ENCODE measurements around the gene SESN3. TPM values are rescaled to one million over a fixed set of nuclear protein-coding genes. Genes with fewer than 3 reads are reported as not detected.

SESN3 gene
- total and polyA plus RNA-seq, 4 donors = 4.0 to 73.3 (median 20.1) TPM

DNA sequence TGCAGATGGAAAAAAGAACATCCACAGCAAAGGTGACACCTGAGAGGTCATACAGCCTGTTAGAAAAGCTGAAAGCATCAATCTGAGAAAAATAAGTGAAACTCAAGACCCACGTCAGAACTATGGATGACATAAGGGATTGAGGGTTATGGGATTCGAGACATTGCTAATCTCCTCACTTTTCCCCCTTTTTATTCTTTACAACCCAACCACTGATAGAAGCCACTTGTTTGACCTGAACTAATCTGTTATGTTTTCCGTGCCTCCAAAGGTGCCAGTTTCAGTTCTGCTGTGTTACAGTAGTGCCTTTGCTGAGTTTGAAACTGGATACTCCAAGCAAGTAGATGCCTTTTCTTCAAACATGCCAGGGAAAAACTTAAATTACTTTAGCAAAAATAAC, 16.9 kb upstream of the SESN3 start:
- H3K4me1 ChIP-seq (ENCODE audit: control insufficient read depth in 5 of 5, insufficient read depth in 5 of 5, low read length in 5 of 5) = peaks cover 0 to 15% (median 5%) of the 10 kb centered on the region in 5 donors
- H3K9ac ChIP-seq (ENCODE audit: insufficient read depth in 1 of 2, low read length in 2 of 2) = no peak overlapping the region
- no peak for DNase-seq
- H3K27ac ChIP-seq (ENCODE audit: low read depth in 1 of 2, low read length in 1 of 2) = no peak overlapping the region
- WGBS, 2 donors = 91 to 96% methylated on average over 3 of the region's 3 CpGs
- ATAC-seq (ENCODE audit: insufficient read depth, low FRiP score) = no peak
- H3K36me3 ChIP-seq (ENCODE audit: control insufficient read depth in 4 of 4, insufficient read depth in 4 of 4, low read length in 4 of 4) = no peaks in the 10 kb centered on the region
- no peaks in the 10 kb centered on the region for H3K27me3 ChIP-seq (ENCODE audit: control insufficient read depth in 3 of 3, insufficient read depth in 3 of 3, low read length in 2 of 3)
- H3K9me3 ChIP-seq (ENCODE audit: control insufficient read depth in 4 of 4, insufficient read depth in 3 of 4, low read length in 3 of 4) = no peaks in the 10 kb centered on the region
- TF ChIP-seq, protein P1, sequence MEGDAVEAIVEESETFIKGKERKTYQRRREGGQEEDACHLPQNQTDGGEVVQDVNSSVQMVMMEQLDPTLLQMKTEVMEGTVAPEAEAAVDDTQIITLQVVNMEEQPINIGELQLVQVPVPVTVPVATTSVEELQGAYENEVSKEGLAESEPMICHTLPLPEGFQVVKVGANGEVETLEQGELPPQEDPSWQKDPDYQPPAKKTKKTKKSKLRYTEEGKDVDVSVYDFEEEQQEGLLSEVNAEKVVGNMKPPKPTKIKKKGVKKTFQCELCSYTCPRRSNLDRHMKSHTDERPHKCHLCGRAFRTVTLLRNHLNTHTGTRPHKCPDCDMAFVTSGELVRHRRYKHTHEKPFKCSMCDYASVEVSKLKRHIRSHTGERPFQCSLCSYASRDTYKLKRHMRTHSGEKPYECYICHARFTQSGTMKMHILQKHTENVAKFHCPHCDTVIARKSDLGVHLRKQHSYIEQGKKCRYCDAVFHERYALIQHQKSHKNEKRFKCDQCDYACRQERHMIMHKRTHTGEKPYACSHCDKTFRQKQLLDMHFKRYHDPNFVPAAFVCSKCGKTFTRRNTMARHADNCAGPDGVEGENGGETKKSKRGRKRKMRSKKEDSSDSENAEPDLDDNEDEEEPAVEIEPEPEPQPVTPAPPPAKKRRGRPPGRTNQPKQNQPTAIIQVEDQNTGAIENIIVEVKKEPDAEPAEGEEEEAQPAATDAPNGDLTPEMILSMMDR (IDR thresholded peaks at IDR 0.05; ENCODE audit: control extremely low read depth, extremely low read depth) = no peak
- no peak overlapping the region for H3K4me3 ChIP-seq

DNA sequence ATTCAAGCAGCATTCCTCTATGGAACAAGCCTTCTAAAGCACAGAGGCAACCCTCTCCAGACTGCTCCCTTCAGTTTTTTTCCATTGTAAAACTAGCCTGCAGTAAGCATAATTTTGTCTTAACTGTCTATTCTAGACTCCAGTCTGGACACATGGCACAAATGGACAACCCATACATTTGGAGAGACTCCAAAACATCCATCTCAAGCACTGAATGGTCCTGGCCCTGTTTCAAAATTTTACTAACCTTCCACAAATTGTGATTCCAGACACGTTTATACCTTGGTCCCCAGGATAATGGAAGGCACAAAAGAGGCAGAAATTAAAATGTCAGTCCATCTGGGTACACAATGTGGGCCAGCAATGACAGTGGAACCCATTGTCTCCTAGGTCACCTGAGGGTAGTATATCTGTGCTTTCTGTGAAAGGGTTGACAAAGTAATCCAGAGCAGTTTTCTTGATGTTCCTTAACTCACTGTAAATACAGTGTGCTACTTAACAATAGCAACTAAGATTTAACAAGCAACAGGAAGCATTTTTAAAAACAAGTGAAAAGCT, 16.2 kb upstream of the SESN3 start:
- Histone ChIP-seq H3K4me3 (no peak overlapping the region), H3K9ac (ENCODE audit: insufficient read depth in 1 of 2, low read length in 2 of 2) (no peak overlapping the region), H3K27ac (ENCODE audit: low read depth in 1 of 2, low read length in 1 of 2) (no peak overlapping the region), H3K27me3 (ENCODE audit: control insufficient read depth in 3 of 3, insufficient read depth in 3 of 3, low read length in 2 of 3) (no peaks in the 10 kb centered on the region), H3K36me3 (ENCODE audit: control insufficient read depth in 4 of 4, insufficient read depth in 4 of 4, low read length in 4 of 4) (no peaks in the 10 kb centered on the region), H3K4me1 (ENCODE audit: control insufficient read depth in 5 of 5, insufficient read depth in 5 of 5, low read length in 5 of 5) (peaks cover 0 to 15% (median 0%) of the 10 kb centered on the region in 5 donors), H3K9me3 (ENCODE audit: control insufficient read depth in 4 of 4, insufficient read depth in 3 of 4, low read length in 3 of 4) (no peaks in the 10 kb centered on the region)
- 59 to 65% methylated on average over 1 of the region's 1 CpG for WGBS, 2 donors
- DNase-seq (no peak), ATAC-seq (ENCODE audit: insufficient read depth, low FRiP score) (no peak)
- TF ChIP-seq, protein P1 (IDR thresholded peaks at IDR 0.05; ENCODE audit: control extremely low read depth, extremely low read depth) = no peak

DNA sequence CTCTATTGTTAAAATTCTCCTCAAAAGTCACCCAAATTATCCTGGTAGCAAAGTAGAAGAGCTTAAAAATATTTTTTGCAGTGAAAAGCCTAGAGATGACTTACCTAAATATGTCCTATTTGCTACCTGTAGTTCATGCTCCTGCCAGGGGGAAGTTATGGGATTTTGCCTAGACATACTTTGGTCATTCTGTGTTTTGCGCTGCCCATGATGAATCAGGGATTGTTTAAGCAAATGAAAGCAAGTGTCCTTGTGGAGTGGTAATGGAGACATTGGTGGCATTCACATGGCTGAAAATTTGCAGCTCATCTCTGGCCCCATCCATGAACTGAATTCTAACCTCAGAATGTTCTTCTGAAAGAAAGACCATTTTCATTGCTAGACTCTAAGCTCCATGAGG, 14.6 kb upstream of the SESN3 start:
- ATAC-seq (ENCODE audit: insufficient read depth, low FRiP score) = no peak

More for the DNA sequence above, 14.6 kb upstream of the SESN3 start:
- no peak overlapping the region for H3K9ac ChIP-seq (ENCODE audit: insufficient read depth in 1 of 2, low read length in 2 of 2)
- TF ChIP-seq, protein P1 (IDR thresholded peaks at IDR 0.05; ENCODE audit: control extremely low read depth, extremely low read depth) = no peak
- H3K36me3 ChIP-seq (ENCODE audit: control insufficient read depth in 4 of 4, insufficient read depth in 4 of 4, low read length in 4 of 4) = no peaks in the 10 kb centered on the region
- no peaks in the 10 kb centered on the region for H3K27me3 ChIP-seq (ENCODE audit: control insufficient read depth in 3 of 3, insufficient read depth in 3 of 3, low read length in 2 of 3)
- H3K27ac ChIP-seq (ENCODE audit: low read depth in 1 of 2, low read length in 1 of 2) = no peak overlapping the region
- no peak for DNase-seq
- WGBS, 2 donors = 99 to 100% methylated on average over 1 of the region's 1 CpG
- H3K4me1 ChIP-seq (ENCODE audit: control insufficient read depth in 5 of 5, insufficient read depth in 5 of 5, low read length in 5 of 5) = peaks cover 0 to 23% (median 5%) of the 10 kb centered on the region in 5 donors
- no peaks in the 10 kb centered on the region for H3K9me3 ChIP-seq (ENCODE audit: control insufficient read depth in 4 of 4, insufficient read depth in 3 of 4, low read length in 3 of 4)
- H3K4me3 ChIP-seq = no peak overlapping the region

Measured in lung (tissue), 12 donors.